ENCODE results near the gene SLC28A3. TPM values are rescaled to one million over a fixed set of nuclear protein-coding genes. Genes with fewer than 3 reads are reported as not detected.
A peak's percentile ranks its signal among the peaks of the same experiment; 100 is the strongest.
"Not testable (repeated sequence)": the region's sequence is repeated elsewhere in the genome, so short reads cannot be mapped to it uniquely, and the experiment has no call there.

Gene SLC28A3
- total RNA-seq, 1 experiment from 2014 or later, result not detected

- H2AFZ ChIP-seq (ENCODE audit: low read length), result no peak overlapping the region
- no peak overlapping the region for H3K4me3 ChIP-seq (ENCODE audit: low read length)
- no peak overlapping the region for H3K27ac ChIP-seq (ENCODE audit: low read length)
- no peaks in the 10 kb centered on the region for H3K27me3 ChIP-seq (ENCODE audit: low read length)
- intact Hi-C loops (cut with micrococcal nuclease), result no loop called here
- TF ChIP-seq EZH2 (IDR thresholded peaks at IDR 0.05; ENCODE audit: low read length, unreplicated experiment) (no peak), CTCF (conservative IDR thresholded peaks at IDR 0.05; ENCODE audit: low read depth, low read length) (no peak), EZH2phosphoT487 (IDR thresholded peaks at IDR 0.05; ENCODE audit: borderline replicate concordance, low read length) (no peak)
- DNase-seq (no peak), ATAC-seq (no peak)
- H3K4me1 ChIP-seq (ENCODE audit: insufficient read depth, low read length), result no peaks in the 10 kb centered on the region
- H3K9me3 ChIP-seq (ENCODE audit: low read length), result no peaks in the 10 kb centered on the region
- no peaks in the 10 kb centered on the region for H3F3A ChIP-seq (ENCODE audit: low read length, unreplicated experiment)
- POLR2A ChIA-PET (ENCODE audit: unreplicated experiment), result no interaction called here
- CTCF ChIA-PET, result no interaction called here
- no peaks in the 10 kb centered on the region for H3K9me2 ChIP-seq (replicated peaks; ENCODE audit: low read length)
- no peak overlapping the region for H3K9ac ChIP-seq (ENCODE audit: low read length)
- no peaks in the 10 kb centered on the region for H3K79me2 ChIP-seq (ENCODE audit: low read length)
- H4K20me1 ChIP-seq (ENCODE audit: low read length), result no peaks in the 10 kb centered on the region
- H3K36me3 ChIP-seq (ENCODE audit: low read depth, low read length), result no peaks in the 10 kb centered on the region
- no peak overlapping the region for H3K4me2 ChIP-seq (ENCODE audit: low read length)
- BruUV-seq (replicated peaks), result no TSS peak
These were observed 33.5 kb upstream of the SLC28A3 start for GRCh38 chr9:84374013-84374412.

- CTCF ChIA-PET, result no interaction called here
- H3K27ac ChIP-seq (ENCODE audit: low read length), result no peak overlapping the region
These were observed 31.2 kb upstream of the SLC28A3 start for GRCh38 chr9:84371737-84372136.

GRCh38 chr9:84368601-84369000, 28.0 kb upstream of the SLC28A3 start:
- Histone ChIP-seq H3K9ac (ENCODE audit: low read length) (no peak overlapping the region), H3K9me2 (replicated peaks; ENCODE audit: low read length) (no peaks in the 10 kb centered on the region), H3K4me3 (ENCODE audit: low read length) (no peak overlapping the region), H3K27ac (ENCODE audit: low read length) (no peak overlapping the region), H3F3A (ENCODE audit: low read length, unreplicated experiment) (no peaks in the 10 kb centered on the region), H3K4me2 (ENCODE audit: low read length) (no peak overlapping the region), H3K4me1 (ENCODE audit: insufficient read depth, low read length) (no peaks in the 10 kb centered on the region), H3K27me3 (ENCODE audit: low read length) (no peaks in the 10 kb centered on the region), H3K79me2 (ENCODE audit: low read length) (no peaks in the 10 kb centered on the region), H3K36me3 (ENCODE audit: low read depth, low read length) (no peaks in the 10 kb centered on the region), H4K20me1 (ENCODE audit: low read length) (no peaks in the 10 kb centered on the region), H3K9me3 (ENCODE audit: low read length) (no peaks in the 10 kb centered on the region), H2AFZ (ENCODE audit: low read length) (no peak overlapping the region)
- TF ChIP-seq EZH2 (IDR thresholded peaks at IDR 0.05; ENCODE audit: low read length, unreplicated experiment) (no peak), CTCF (conservative IDR thresholded peaks at IDR 0.05; ENCODE audit: low read depth, low read length) (no peak), EZH2phosphoT487 (IDR thresholded peaks at IDR 0.05; ENCODE audit: borderline replicate concordance, low read length) (no peak)
- ChIA-PET CTCF (no interaction called here), POLR2A (ENCODE audit: unreplicated experiment) (no interaction called here)
- no peak for DNase-seq
- intact Hi-C loops (cut with micrococcal nuclease), result no loop called here
- no peak for ATAC-seq
- no TSS peak for BruUV-seq (replicated peaks)

More at GRCh38 chr9:84371737-84372136, 31.2 kb upstream of the SLC28A3 start:
- ATAC-seq (no peak), DNase-seq (peak; percentile 70)
- Histone ChIP-seq H3K4me2 (ENCODE audit: low read length) (no peak overlapping the region), H3K36me3 (ENCODE audit: low read depth, low read length) (no peaks in the 10 kb centered on the region), H4K20me1 (ENCODE audit: low read length) (no peaks in the 10 kb centered on the region), H3K4me1 (ENCODE audit: insufficient read depth, low read length) (no peaks in the 10 kb centered on the region), H3K27me3 (ENCODE audit: low read length) (no peaks in the 10 kb centered on the region), H3K9me2 (replicated peaks; ENCODE audit: low read length) (no peaks in the 10 kb centered on the region), H3K79me2 (ENCODE audit: low read length) (no peaks in the 10 kb centered on the region), H2AFZ (ENCODE audit: low read length) (no peak overlapping the region), H3F3A (ENCODE audit: low read length, unreplicated experiment) (no peaks in the 10 kb centered on the region), H3K9ac (ENCODE audit: low read length) (no peak overlapping the region), H3K4me3 (ENCODE audit: low read length) (no peak overlapping the region), H3K9me3 (ENCODE audit: low read length) (no peaks in the 10 kb centered on the region)
- POLR2A ChIA-PET (ENCODE audit: unreplicated experiment), result no interaction called here
- intact Hi-C loops (cut with micrococcal nuclease), result no loop called here
- no peak for TF ChIP-seq CTCF (conservative IDR thresholded peaks at IDR 0.05; ENCODE audit: low read depth, low read length)
- TF ChIP-seq EZH2phosphoT487 (IDR thresholded peaks at IDR 0.05; ENCODE audit: borderline replicate concordance, low read length), result no peak
- no peak for TF ChIP-seq EZH2 (IDR thresholded peaks at IDR 0.05; ENCODE audit: low read length, unreplicated experiment)
- BruUV-seq (replicated peaks), result no TSS peak

- CTCF ChIA-PET; H3K9me2 ChIP-seq (replicated peaks; ENCODE audit: low read length); intact Hi-C loops (cut with micrococcal nuclease); H3K4me3 ChIP-seq (ENCODE audit: low read length); H3K4me1 ChIP-seq (ENCODE audit: insufficient read depth, low read length); H3K27ac ChIP-seq (ENCODE audit: low read length); H3K36me3 ChIP-seq (ENCODE audit: low read depth, low read length); H3K9ac ChIP-seq (ENCODE audit: low read length); H3K9me3 ChIP-seq (ENCODE audit: low read length); H3K79me2 ChIP-seq (ENCODE audit: low read length); POLR2A ChIA-PET (ENCODE audit: unreplicated experiment); ATAC-seq; BruUV-seq (replicated peaks); DNase-seq; H3F3A ChIP-seq (ENCODE audit: low read length, unreplicated experiment); H2AFZ ChIP-seq (ENCODE audit: low read length); H3K4me2 ChIP-seq (ENCODE audit: low read length); H3K27me3 ChIP-seq (ENCODE audit: low read length); H4K20me1 ChIP-seq (ENCODE audit: low read length): not testable (repeated sequence)
These were observed 27.2 kb upstream of the SLC28A3 start for GRCh38 chr9:84367726-84368125.
